HG03571 (cell line): ENCODE results near the gene SLC24A3.

ENCODE experiments used
- ATAC-seq: cut with Tn5 transposase; IDR thresholded peaks from one replicate; pipeline ENCODE4 v1.9.1; 2021; ENCODE audit not compliant: unreplicated experiment

SLC24A3 gene

GRCh38 chr20:19451231-19451922 is 238.9 kb downstream of the SLC24A3 start:
- ATAC-seq, result no peak

- ATAC-seq, result no peak
Measured at GRCh38 chr20:19451923-19452295, 239.5 kb downstream of the SLC24A3 start.

- no peak for ATAC-seq
Measured at GRCh38 chr20:19453410-19453809, 241.0 kb downstream of the SLC24A3 start.

- ATAC-seq, result no peak
Measured at GRCh38 chr20:19453862-19454261, 241.4 kb downstream of the SLC24A3 start.

GRCh38 chr20:19456595-19457395 is 244.4 kb downstream of the SLC24A3 start:
- no peak for ATAC-seq

- ATAC-seq, result no peak
Measured at GRCh38 chr20:19457611-19458010, 245.2 kb downstream of the SLC24A3 start.

- ATAC-seq, result no peak
Measured at GRCh38 chr20:19460386-19460785, 247.9 kb downstream of the SLC24A3 start.

- ATAC-seq, result no peak
Measured at GRCh38 chr20:19462491-19462890, 250.0 kb downstream of the SLC24A3 start.

GRCh38 chr20:19463597-19463996 is 251.2 kb downstream of the SLC24A3 start:
- ATAC-seq, result no peak

- ATAC-seq, result no peak
Measured at GRCh38 chr20:19465536-19465935, 253.1 kb downstream of the SLC24A3 start.

GRCh38 chr20:19466206-19466928 is 253.9 kb downstream of the SLC24A3 start:
- no peak for ATAC-seq

GRCh38 chr20:19473216-19473921 is 260.9 kb downstream of the SLC24A3 start:
- ATAC-seq, result no peak

- no peak for ATAC-seq
Measured at GRCh38 chr20:19473922-19474286, 261.5 kb downstream of the SLC24A3 start.

GRCh38 chr20:19478320-19478895 is 266.0 kb downstream of the SLC24A3 start:
- ATAC-seq, result no peak

GRCh38 chr20:19482726-19483125 is 270.3 kb downstream of the SLC24A3 start:
- ATAC-seq, result no peak

GRCh38 chr20:19483309-19483708 is 270.9 kb downstream of the SLC24A3 start:
- no peak for ATAC-seq

GRCh38 chr20:19486446-19486845 is 274.0 kb downstream of the SLC24A3 start:
- no peak for ATAC-seq

- no peak for ATAC-seq
Measured at GRCh38 chr20:19487420-19487819, 275.0 kb downstream of the SLC24A3 start.

- no peak for ATAC-seq
Measured at GRCh38 chr20:19491241-19491640, 278.8 kb downstream of the SLC24A3 start.

GRCh38 chr20:19492116-19492515 is 279.7 kb downstream of the SLC24A3 start:
- no peak for ATAC-seq
